ENCODE data around the gene EDAR.

Gene EDAR

GRCh38 chr2:108978709-108979111, 10.3 kb downstream of the EDAR start:
- no peaks in the 10 kb centered on the region for H3K27me3 ChIP-seq (ENCODE audit: control insufficient read depth in 1 of 2, insufficient read depth in 2 of 2, low read length in 2 of 2)
- no peaks in the 10 kb centered on the region for H3K36me3 ChIP-seq (ENCODE audit: insufficient read depth, low read length)
- no peaks in the 10 kb centered on the region for H3K4me1 ChIP-seq (ENCODE audit: insufficient read depth, low read length)
- H3K4me3 ChIP-seq (ENCODE audit: low read depth in 1 of 2, low read length in 2 of 2), result no peak overlapping the region
- no peaks in the 10 kb centered on the region for H3K9me3 ChIP-seq (ENCODE audit: low read length)
- no peak overlapping the region for H3K27ac ChIP-seq (ENCODE audit: low read depth, low read length)
- no peak overlapping the region for H3K9ac ChIP-seq (ENCODE audit: low read length)

GRCh38 chr2:108975613-108976435, 13.2 kb downstream of the EDAR start:
- H3K27me3 ChIP-seq (ENCODE audit: control insufficient read depth in 1 of 2, insufficient read depth in 2 of 2, low read length in 2 of 2), result no peaks in the 10 kb centered on the region
- no peak overlapping the region for H3K27ac ChIP-seq (ENCODE audit: low read depth, low read length)
- H3K9ac ChIP-seq (ENCODE audit: low read length), result no peak overlapping the region
- no peaks in the 10 kb centered on the region for H3K9me3 ChIP-seq (ENCODE audit: low read length)
- H3K36me3 ChIP-seq (ENCODE audit: insufficient read depth, low read length), result no peaks in the 10 kb centered on the region
- H3K4me3 ChIP-seq (ENCODE audit: low read depth in 1 of 2, low read length in 2 of 2), result no peak overlapping the region
- H3K4me1 ChIP-seq (ENCODE audit: insufficient read depth, low read length), result no peaks in the 10 kb centered on the region

GRCh38 chr2:108974674-108975073, 14.3 kb downstream of the EDAR start:
- no peak overlapping the region for H3K27ac ChIP-seq (ENCODE audit: low read depth, low read length)

GRCh38 chr2:108972663-108973062, 16.4 kb downstream of the EDAR start:
- Histone ChIP-seq H3K27me3 (ENCODE audit: control insufficient read depth in 1 of 2, insufficient read depth in 2 of 2, low read length in 2 of 2) (no peaks in the 10 kb centered on the region), H3K9ac (ENCODE audit: low read length) (no peak overlapping the region), H3K4me1 (ENCODE audit: insufficient read depth, low read length) (no peaks in the 10 kb centered on the region), H3K27ac (ENCODE audit: low read depth, low read length) (no peak overlapping the region), H3K9me3 (ENCODE audit: low read length) (no peaks in the 10 kb centered on the region), H3K4me3 (ENCODE audit: low read depth in 1 of 2, low read length in 2 of 2) (no peak overlapping the region), H3K36me3 (ENCODE audit: insufficient read depth, low read length) (no peaks in the 10 kb centered on the region)

More at GRCh38 chr2:108974674-108975073, 14.3 kb downstream of the EDAR start:
- Histone ChIP-seq H3K4me3 (ENCODE audit: low read depth in 1 of 2, low read length in 2 of 2) (no peak overlapping the region), H3K4me1 (ENCODE audit: insufficient read depth, low read length) (no peaks in the 10 kb centered on the region), H3K36me3 (ENCODE audit: insufficient read depth, low read length) (no peaks in the 10 kb centered on the region), H3K9ac (ENCODE audit: low read length) (no peak overlapping the region), H3K9me3 (ENCODE audit: low read length) (no peaks in the 10 kb centered on the region), H3K27me3 (ENCODE audit: control insufficient read depth in 1 of 2, insufficient read depth in 2 of 2, low read length in 2 of 2) (no peaks in the 10 kb centered on the region)

- H3K4me3 ChIP-seq (ENCODE audit: low read depth in 1 of 2, low read length in 2 of 2), result no peak overlapping the region
- no peaks in the 10 kb centered on the region for H3K9me3 ChIP-seq (ENCODE audit: low read length)
- no peaks in the 10 kb centered on the region for H3K27me3 ChIP-seq (ENCODE audit: control insufficient read depth in 1 of 2, insufficient read depth in 2 of 2, low read length in 2 of 2)
- H3K36me3 ChIP-seq (ENCODE audit: insufficient read depth, low read length), result no peaks in the 10 kb centered on the region
- no peak overlapping the region for H3K27ac ChIP-seq (ENCODE audit: low read depth, low read length)
- no peak overlapping the region for H3K9ac ChIP-seq (ENCODE audit: low read length)
- no peaks in the 10 kb centered on the region for H3K4me1 ChIP-seq (ENCODE audit: insufficient read depth, low read length)
Observed at GRCh38 chr2:108971661-108972566, 17.1 kb downstream of the EDAR start.

- no peaks in the 10 kb centered on the region for H3K27me3 ChIP-seq (ENCODE audit: control insufficient read depth in 1 of 2, insufficient read depth in 2 of 2, low read length in 2 of 2)
- no peaks in the 10 kb centered on the region for H3K9me3 ChIP-seq (ENCODE audit: low read length)
- no peaks in the 10 kb centered on the region for H3K36me3 ChIP-seq (ENCODE audit: insufficient read depth, low read length)
- H3K4me3 ChIP-seq (ENCODE audit: low read depth in 1 of 2, low read length in 2 of 2), result no peak overlapping the region
- H3K27ac ChIP-seq (ENCODE audit: low read depth, low read length), result no peak overlapping the region
- no peaks in the 10 kb centered on the region for H3K4me1 ChIP-seq (ENCODE audit: insufficient read depth, low read length)
- H3K9ac ChIP-seq (ENCODE audit: low read length), result no peak overlapping the region
Observed at GRCh38 chr2:108970369-108970768, 18.7 kb downstream of the EDAR start.

- H3K4me3 ChIP-seq (ENCODE audit: low read depth in 1 of 2, low read length in 2 of 2), result no peak overlapping the region
- H3K9ac ChIP-seq (ENCODE audit: low read length), result no peak overlapping the region
- H3K27ac ChIP-seq (ENCODE audit: low read depth, low read length), result no peak overlapping the region
- no peaks in the 10 kb centered on the region for H3K4me1 ChIP-seq (ENCODE audit: insufficient read depth, low read length)
- no peaks in the 10 kb centered on the region for H3K36me3 ChIP-seq (ENCODE audit: insufficient read depth, low read length)
- no peaks in the 10 kb centered on the region for H3K9me3 ChIP-seq (ENCODE audit: low read length)
- H3K27me3 ChIP-seq (ENCODE audit: control insufficient read depth in 1 of 2, insufficient read depth in 2 of 2, low read length in 2 of 2), result no peaks in the 10 kb centered on the region
Observed at GRCh38 chr2:108969856-108970255, 19.2 kb downstream of the EDAR start.

GRCh38 chr2:108968619-108969018, 20.4 kb downstream of the EDAR start:
- no peak overlapping the region for H3K9ac ChIP-seq (ENCODE audit: low read length)
- H3K9me3 ChIP-seq (ENCODE audit: low read length), result no peaks in the 10 kb centered on the region
- H3K36me3 ChIP-seq (ENCODE audit: insufficient read depth, low read length), result no peaks in the 10 kb centered on the region
- H3K4me1 ChIP-seq (ENCODE audit: insufficient read depth, low read length), result no peaks in the 10 kb centered on the region
- no peak overlapping the region for H3K27ac ChIP-seq (ENCODE audit: low read depth, low read length)
- H3K4me3 ChIP-seq (ENCODE audit: low read depth in 1 of 2, low read length in 2 of 2), result no peak overlapping the region
- H3K27me3 ChIP-seq (ENCODE audit: control insufficient read depth in 1 of 2, insufficient read depth in 2 of 2, low read length in 2 of 2), result no peaks in the 10 kb centered on the region

GRCh38 chr2:108967757-108968156, 21.3 kb downstream of the EDAR start:
- Histone ChIP-seq H3K9ac (ENCODE audit: low read length) (no peak overlapping the region), H3K27me3 (ENCODE audit: control insufficient read depth in 1 of 2, insufficient read depth in 2 of 2, low read length in 2 of 2) (no peaks in the 10 kb centered on the region), H3K9me3 (ENCODE audit: low read length) (no peaks in the 10 kb centered on the region), H3K27ac (ENCODE audit: low read depth, low read length) (no peak overlapping the region), H3K36me3 (ENCODE audit: insufficient read depth, low read length) (no peaks in the 10 kb centered on the region), H3K4me3 (ENCODE audit: low read depth in 1 of 2, low read length in 2 of 2) (no peak overlapping the region), H3K4me1 (ENCODE audit: insufficient read depth, low read length) (no peaks in the 10 kb centered on the region)

GRCh38 chr2:108965540-108966289, 23.3 kb downstream of the EDAR start:
- Histone ChIP-seq H3K4me3 (ENCODE audit: low read depth in 1 of 2, low read length in 2 of 2) (no peak overlapping the region), H3K27ac (ENCODE audit: low read depth, low read length) (no peak overlapping the region), H3K27me3 (ENCODE audit: control insufficient read depth in 1 of 2, insufficient read depth in 2 of 2, low read length in 2 of 2) (no peaks in the 10 kb centered on the region), H3K9me3 (ENCODE audit: low read length) (no peaks in the 10 kb centered on the region), H3K9ac (ENCODE audit: low read length) (no peak overlapping the region), H3K36me3 (ENCODE audit: insufficient read depth, low read length) (no peaks in the 10 kb centered on the region), H3K4me1 (ENCODE audit: insufficient read depth, low read length) (no peaks in the 10 kb centered on the region)

GRCh38 chr2:108963057-108963456, 26.0 kb downstream of the EDAR start:
- Histone ChIP-seq H3K9ac (ENCODE audit: low read length) (no peak overlapping the region), H3K9me3 (ENCODE audit: low read length) (no peaks in the 10 kb centered on the region), H3K36me3 (ENCODE audit: insufficient read depth, low read length) (no peaks in the 10 kb centered on the region), H3K4me3 (ENCODE audit: low read depth in 1 of 2, low read length in 2 of 2) (no peak overlapping the region), H3K27me3 (ENCODE audit: control insufficient read depth in 1 of 2, insufficient read depth in 2 of 2, low read length in 2 of 2) (no peaks in the 10 kb centered on the region), H3K27ac (ENCODE audit: low read depth, low read length) (no peak overlapping the region), H3K4me1 (ENCODE audit: insufficient read depth, low read length) (no peaks in the 10 kb centered on the region)

Measured in muscle layer of colon (tissue), 2 donors.